Mucosa of descending colon (tissue), 3 donors: ENCODE measurements around the gene ADGRD1. TPM values are rescaled to one million over a fixed set of nuclear protein-coding genes. Genes with fewer than 3 reads are reported as not detected.

Source experiments
- ATAC-seq: fragments of 200-7000 bp; cut with Tn5 transposase; one replicate; pipeline ENCODE4 v1.9.1; 2020; ENCODE audit warnings: mild to moderate bottlenecking, moderate library complexity
- DNase-seq, 3 donors: peaks; one replicate each; pipeline ENCODE4 v3.0.0-alpha.2; 2020
- H3K36me3 ChIP-seq: fragments of 200-600 bp; one replicate; pipeline ENCODE4 v1.8.0; 2021; ENCODE audit warnings: low read depth, mild to moderate bottlenecking
- H3K4me1 ChIP-seq: fragments of 200-600 bp; one replicate; pipeline ENCODE4 v1.8.0; 2021; ENCODE audit warnings: low read depth, mild to moderate bottlenecking
- H3K4me3 ChIP-seq: fragments of 200-600 bp; one replicate; pipeline ENCODE4 v1.8.0; 2021; ENCODE audit warnings: mild to moderate bottlenecking
- H3K9me3 ChIP-seq: fragments of 200-600 bp; one replicate; pipeline ENCODE4 v1.8.0; 2021; ENCODE audit warnings: mild to moderate bottlenecking
- intact Hi-C, 2 donors: fragments of 100-400 bp; cut with DNase I in 1 of 2; cut with micrococcal nuclease in 1 of 2; formaldehyde crosslinking; loops; one replicate each; pipeline versions ENCODE4 v1.11.0 to v1.11.1; 2022; cut with DNase I, micrococcal nuclease
- total RNA-seq, 3 donors: library from RNA; stranded (reverse); fragmentation: NEBNext Ultra II Directional in 2 of 3; extraction: Animal tissue kit (Norgen Biotek cat#: 25700) in 2 of 3; gene quantifications; one replicate each; pipeline versions ENCODE4 v1.2.1 to v1.2.4, GENCODE V29; 2021 to 2023
- TF ChIP-seq, protein P1 (sequence below): fragments of 200-600 bp; IDR thresholded peaks from one replicate; pipeline ENCODE4 v1.8.0; 2022; ENCODE audit warnings: antibody characterized with exemption, mild to moderate bottlenecking
- donor health status: DM: no; HTN: no; CAD: no; lungs with moderate emphysema.
- donor health status: DM: no; HTN: no; CAD: no.
- donor health status: DM: no; HTN: yes; CAD: no.

ADGRD1 gene
- total RNA-seq, 3 donors from 2014 or later: 2.6 to 18.4 (median 12.9) TPM

DNA sequence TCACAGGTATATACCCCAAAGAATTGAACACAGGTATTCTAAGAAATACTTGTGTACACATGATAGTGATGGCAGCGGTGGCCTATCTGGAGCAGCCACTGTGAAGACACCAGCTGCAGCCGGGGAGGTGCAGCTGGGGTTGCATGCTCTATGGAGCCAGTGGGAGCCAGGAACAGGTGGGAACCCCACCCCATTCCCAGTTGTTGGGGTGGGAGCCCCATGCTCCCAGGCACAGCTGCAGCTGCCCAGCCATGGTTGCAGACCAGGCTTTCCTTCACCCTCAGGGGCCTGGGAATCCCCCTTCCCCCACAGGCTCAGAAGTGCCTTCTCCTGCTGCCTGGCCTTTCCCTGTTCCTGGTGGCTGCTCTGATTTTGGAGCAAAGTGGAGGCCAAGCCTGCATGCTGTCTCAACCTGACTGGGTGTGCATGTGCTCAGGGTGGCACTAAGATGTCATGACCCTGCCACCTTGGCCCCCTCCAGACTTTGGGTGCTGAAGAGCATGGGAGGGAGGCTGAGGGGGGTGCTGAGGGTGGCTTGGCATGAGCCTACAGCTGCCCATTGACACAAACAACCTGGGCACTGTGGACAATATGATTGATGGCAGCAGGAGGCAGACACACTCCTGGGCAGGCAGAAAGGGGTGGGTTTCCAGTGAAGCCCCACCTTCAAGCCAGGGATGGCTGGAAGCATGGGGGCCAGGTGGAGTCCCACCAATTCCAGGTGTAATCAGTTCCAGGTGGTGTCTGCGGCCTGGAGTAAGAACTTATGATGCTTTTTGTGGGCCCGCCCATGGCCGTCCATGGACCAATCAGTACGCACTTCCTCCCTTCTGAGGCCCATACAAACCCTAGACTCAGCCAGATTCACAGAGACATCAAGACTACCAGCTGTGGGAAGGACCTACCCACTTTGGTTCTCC, 234.7 kb downstream of the ADGRD1 start:
- Histone ChIP-seq H3K9me3 (peaks cover 9% of the 10 kb centered on the region), H3K36me3 (no peaks in the 10 kb centered on the region), H3K4me3 (no peak overlapping the region), H3K4me1 (no peaks in the 10 kb centered on the region)
- intact Hi-C loops: no loop called here
- DNase-seq: no peak
- ATAC-seq: no peak
- TF ChIP-seq, protein P1, sequence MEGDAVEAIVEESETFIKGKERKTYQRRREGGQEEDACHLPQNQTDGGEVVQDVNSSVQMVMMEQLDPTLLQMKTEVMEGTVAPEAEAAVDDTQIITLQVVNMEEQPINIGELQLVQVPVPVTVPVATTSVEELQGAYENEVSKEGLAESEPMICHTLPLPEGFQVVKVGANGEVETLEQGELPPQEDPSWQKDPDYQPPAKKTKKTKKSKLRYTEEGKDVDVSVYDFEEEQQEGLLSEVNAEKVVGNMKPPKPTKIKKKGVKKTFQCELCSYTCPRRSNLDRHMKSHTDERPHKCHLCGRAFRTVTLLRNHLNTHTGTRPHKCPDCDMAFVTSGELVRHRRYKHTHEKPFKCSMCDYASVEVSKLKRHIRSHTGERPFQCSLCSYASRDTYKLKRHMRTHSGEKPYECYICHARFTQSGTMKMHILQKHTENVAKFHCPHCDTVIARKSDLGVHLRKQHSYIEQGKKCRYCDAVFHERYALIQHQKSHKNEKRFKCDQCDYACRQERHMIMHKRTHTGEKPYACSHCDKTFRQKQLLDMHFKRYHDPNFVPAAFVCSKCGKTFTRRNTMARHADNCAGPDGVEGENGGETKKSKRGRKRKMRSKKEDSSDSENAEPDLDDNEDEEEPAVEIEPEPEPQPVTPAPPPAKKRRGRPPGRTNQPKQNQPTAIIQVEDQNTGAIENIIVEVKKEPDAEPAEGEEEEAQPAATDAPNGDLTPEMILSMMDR: no peak

DNA sequence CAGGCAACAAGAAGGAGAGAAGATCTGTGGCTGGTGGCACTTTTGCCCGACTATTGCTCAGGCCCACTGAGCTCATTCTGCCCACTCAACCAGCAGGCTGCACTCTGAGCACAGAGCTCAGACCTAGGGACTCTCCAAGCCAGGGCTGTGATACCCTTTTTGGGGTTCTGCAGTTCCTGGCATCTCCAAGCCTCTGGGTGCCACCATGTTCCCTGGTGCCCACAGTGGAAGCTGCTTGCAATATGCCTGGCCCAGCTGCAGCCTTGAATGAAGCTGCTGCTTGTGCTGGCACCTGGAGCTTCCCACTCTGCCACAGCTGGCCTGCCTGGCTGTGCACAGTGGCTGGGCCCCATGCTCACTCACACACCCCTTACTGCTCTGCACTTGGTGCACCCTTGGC, 236.1 kb downstream of the ADGRD1 start:
- Histone ChIP-seq H3K4me1 (no peaks in the 10 kb centered on the region), H3K9me3 (peaks cover 2% of the 10 kb centered on the region), H3K4me3 (no peak overlapping the region), H3K36me3 (no peaks in the 10 kb centered on the region)
- no peak for DNase-seq
- TF ChIP-seq, protein P1: no peak
- intact Hi-C loops: no loop called here
- no peak for ATAC-seq

- intact Hi-C loops: no loop called here
- no peaks in the 10 kb centered on the region for H3K4me1 ChIP-seq
- no peaks in the 10 kb centered on the region for H3K36me3 ChIP-seq
- ATAC-seq: no peak
- H3K4me3 ChIP-seq: no peak overlapping the region
- TF ChIP-seq, protein P1: no peak
- DNase-seq: no peak
- no peaks in the 10 kb centered on the region for H3K9me3 ChIP-seq
Observed at GRCh38 chr12:131190965-131191364, 237.3 kb downstream of the ADGRD1 start.

Other genes with a start within 250 kb of the ADGRD1 start
- gene RIMBP2, start 237.6 kb upstream of the ADGRD1 start, total RNA-seq: 1 to 10 TPM; 2.3 to 5.9 (median 5.4) TPM
- gene STX2, start 114.7 kb upstream of the ADGRD1 start, total RNA-seq: 10 to 100 TPM in 1 of 3 donors, 1 to 10 TPM in 2; 1.6 to 34.2 (median 4.4) TPM
- 100 to 1,000 TPM; 258 to 389 (median 306) TPM for gene RAN, start 81.8 kb upstream of the ADGRD1 start, total RNA-seq